ENCODE results near the gene TLR7. TPM values are rescaled to one million over a fixed set of nuclear protein-coding genes. Genes with fewer than 3 reads are reported as not detected.

Gene TLR7
- polyA plus RNA-seq, 1 donor (not counting 4 experiments of a cell fraction or from before 2014, with no cell fraction given): not detected

Other genes starting within 250 kb of the TLR7 start
- 16.9 to 28.4 TPM (median 27.2 TPM) in 3 replicates for gene PRPS2, start 75.7 kb upstream of the TLR7 start, polyA plus RNA-seq
- gene TLR8, start 39.5 kb downstream of the TLR7 start, polyA plus RNA-seq: not detected in 3 replicates
- gene TMSB4X, start 108.0 kb downstream of the TLR7 start, polyA plus RNA-seq: 2,237 to 2,800 TPM (median 2,500 TPM) in 3 replicates
- not detected in 3 replicates for gene FAM9C, start 177.5 kb downstream of the TLR7 start, polyA plus RNA-seq